Progenitor cell of endocrine pancreas (in vitro differentiated cells): ENCODE results near the gene ARSB. TPM values are rescaled to one million over a fixed set of nuclear protein-coding genes. Genes with fewer than 3 reads are reported as not detected.

Source experiments
- DNase-seq: peaks from one replicate; pipeline ENCODE4 v3.0.0; 2021; ENCODE audit warnings: low spot score; ENCODE audit not compliant: unreplicated experiment
- H3K27ac Mint-ChIP-seq: 2 replicates; pipeline ENCODE4 v1.8.0; 2021; ENCODE audit warnings: mild to moderate bottlenecking, moderate library complexity, mixed read lengths
- H3K27me3 Mint-ChIP-seq: 2 replicates; pipeline ENCODE4 v1.8.0; 2021; ENCODE audit warnings: mixed read lengths
- H3K36me3 Mint-ChIP-seq: 2 replicates; pipeline ENCODE4 v1.8.0; 2022; ENCODE audit warnings: mixed read lengths; ENCODE audit not compliant: insufficient read depth
- H3K4me1 Mint-ChIP-seq: 2 replicates; pipeline ENCODE4 v1.8.0; 2021; ENCODE audit warnings: low read depth, mixed read lengths
- H3K4me3 Mint-ChIP-seq: 2 replicates; pipeline ENCODE4 v1.8.0; 2021; ENCODE audit warnings: low read depth, mild to moderate bottlenecking, moderate library complexity, mixed read lengths
- H3K9me3 Mint-ChIP-seq: 2 replicates; pipeline ENCODE4 v1.8.0; 2021; ENCODE audit warnings: low read depth, mixed read lengths
- CTCF ChIP-seq: fragments of 200-600 bp; sonication (generic); IDR thresholded peaks from one replicate; pipeline ENCODE4 v1.5.0; 2021; ENCODE audit warnings: antibody characterized with exemption, mild to moderate bottlenecking; ENCODE audit not compliant: unreplicated experiment
- total RNA-seq: library from RNA; stranded (reverse); gene quantifications from 2 replicates; pipeline ENCODE4 v1.2.1, GENCODE V29; 2021

The ARSB gene
- total RNA-seq, 1 donor from 2014 or later, result 17.7 TPM

DNA sequence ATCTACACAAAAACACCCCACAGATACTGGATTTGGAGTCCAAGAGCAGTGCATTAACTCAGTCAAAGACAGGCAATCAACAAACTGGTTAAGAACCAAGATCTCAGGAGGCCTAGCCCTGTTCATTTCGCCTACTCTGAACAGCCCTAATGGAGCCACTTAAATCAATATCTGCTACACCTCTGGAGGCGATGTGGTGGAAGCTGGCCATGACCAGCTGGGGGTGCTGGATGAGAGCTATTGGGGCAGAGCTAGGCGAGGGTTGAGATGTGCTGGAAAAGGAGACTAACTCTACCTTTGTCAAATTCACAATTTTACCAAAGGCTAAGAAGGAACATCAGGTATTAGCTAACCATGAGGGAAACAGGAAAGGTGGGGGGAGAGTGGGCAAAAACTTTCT is 23.3 kb upstream of the ARSB start:
- DNase-seq, result no peak
- H3K27ac Mint-ChIP-seq, result no peak overlapping the region
- TF ChIP-seq CTCF, result no peak

GRCh38 chr5:79007872-79008271 is 22.8 kb upstream of the ARSB start:
- DNase-seq, result no peak
- TF ChIP-seq CTCF, result no peak
- H3K4me3 Mint-ChIP-seq, result no peak overlapping the region
- H3K27me3 Mint-ChIP-seq, result peaks cover 5% of the 10 kb centered on the region
- no peak overlapping the region for H3K27ac Mint-ChIP-seq
- H3K9me3 Mint-ChIP-seq, result peaks cover 8% of the 10 kb centered on the region
- no peaks in the 10 kb centered on the region for H3K4me1 Mint-ChIP-seq
- no peaks in the 10 kb centered on the region for H3K36me3 Mint-ChIP-seq

More for the DNA sequence above, 23.3 kb upstream of the ARSB start:
- Mint-ChIP-seq H3K9me3 (peaks cover 13% of the 10 kb centered on the region), H3K36me3 (no peaks in the 10 kb centered on the region), H3K4me3 (no peak overlapping the region), H3K4me1 (no peaks in the 10 kb centered on the region), H3K27me3 (peaks cover under 1% of the 10 kb centered on the region)

GRCh38 chr5:79005936-79006631 is 21.0 kb upstream of the ARSB start:
- Mint-ChIP-seq H3K27ac (no peak overlapping the region), H3K4me3 (no peak overlapping the region), H3K9me3 (no peaks in the 10 kb centered on the region), H3K36me3 (no peaks in the 10 kb centered on the region), H3K27me3 (peaks cover 6% of the 10 kb centered on the region), H3K4me1 (peaks cover 10% of the 10 kb centered on the region)
- TF ChIP-seq CTCF, result no peak
- DNase-seq, result no peak

GRCh38 chr5:79005151-79005550 is 20.0 kb upstream of the ARSB start:
- Mint-ChIP-seq H3K9me3 (no peaks in the 10 kb centered on the region), H3K27ac (no peak overlapping the region), H3K4me1 (peaks cover 10% of the 10 kb centered on the region), H3K27me3 (peaks cover 6% of the 10 kb centered on the region), H3K4me3 (no peak overlapping the region), H3K36me3 (no peaks in the 10 kb centered on the region)
- DNase-seq, result no peak
- no peak for TF ChIP-seq CTCF

DNA sequence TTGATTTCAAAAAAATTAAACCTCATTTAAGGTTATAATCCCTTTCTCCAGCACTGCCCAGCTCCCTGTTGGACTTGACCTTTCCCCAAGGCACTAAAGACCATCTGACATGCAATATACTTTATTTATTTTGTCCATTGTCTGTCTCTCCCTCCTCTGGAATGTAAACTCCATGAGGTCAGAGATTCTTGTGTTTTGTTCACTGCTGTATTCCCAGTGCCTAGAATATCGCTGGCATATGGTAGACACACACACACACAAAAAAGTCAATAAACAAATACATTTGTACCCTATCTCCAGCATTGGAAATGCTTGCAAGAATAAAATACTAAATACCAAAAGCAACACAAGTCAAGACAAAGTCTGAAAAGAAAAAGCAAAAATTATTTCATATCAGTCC is 17.3 kb upstream of the ARSB start:
- Mint-ChIP-seq H3K27me3 (peaks cover 6% of the 10 kb centered on the region), H3K4me1 (peaks cover 10% of the 10 kb centered on the region), H3K9me3 (no peaks in the 10 kb centered on the region), H3K36me3 (no peaks in the 10 kb centered on the region), H3K4me3 (no peak overlapping the region), H3K27ac (peak overlapping the region; percentile 31)
- TF ChIP-seq CTCF, result no peak
- DNase-seq, result no peak
